Activated CD4-positive, alpha-beta T cell treated with anti-CD3 and anti-CD28 coated beads, Interleukin-2, amount 50 U/mL, for 24 hours (primary cell): ENCODE measurements around the gene ADGRF5.

Experiments used
- DNase-seq, 2 donors: peaks; one replicate each; pipeline ENCODE4 v3.0.0-alpha.2; 2020; ENCODE audit warnings: low read depth in 1 of 2, low spot score in 1 of 2

The ADGRF5 gene, protein sequence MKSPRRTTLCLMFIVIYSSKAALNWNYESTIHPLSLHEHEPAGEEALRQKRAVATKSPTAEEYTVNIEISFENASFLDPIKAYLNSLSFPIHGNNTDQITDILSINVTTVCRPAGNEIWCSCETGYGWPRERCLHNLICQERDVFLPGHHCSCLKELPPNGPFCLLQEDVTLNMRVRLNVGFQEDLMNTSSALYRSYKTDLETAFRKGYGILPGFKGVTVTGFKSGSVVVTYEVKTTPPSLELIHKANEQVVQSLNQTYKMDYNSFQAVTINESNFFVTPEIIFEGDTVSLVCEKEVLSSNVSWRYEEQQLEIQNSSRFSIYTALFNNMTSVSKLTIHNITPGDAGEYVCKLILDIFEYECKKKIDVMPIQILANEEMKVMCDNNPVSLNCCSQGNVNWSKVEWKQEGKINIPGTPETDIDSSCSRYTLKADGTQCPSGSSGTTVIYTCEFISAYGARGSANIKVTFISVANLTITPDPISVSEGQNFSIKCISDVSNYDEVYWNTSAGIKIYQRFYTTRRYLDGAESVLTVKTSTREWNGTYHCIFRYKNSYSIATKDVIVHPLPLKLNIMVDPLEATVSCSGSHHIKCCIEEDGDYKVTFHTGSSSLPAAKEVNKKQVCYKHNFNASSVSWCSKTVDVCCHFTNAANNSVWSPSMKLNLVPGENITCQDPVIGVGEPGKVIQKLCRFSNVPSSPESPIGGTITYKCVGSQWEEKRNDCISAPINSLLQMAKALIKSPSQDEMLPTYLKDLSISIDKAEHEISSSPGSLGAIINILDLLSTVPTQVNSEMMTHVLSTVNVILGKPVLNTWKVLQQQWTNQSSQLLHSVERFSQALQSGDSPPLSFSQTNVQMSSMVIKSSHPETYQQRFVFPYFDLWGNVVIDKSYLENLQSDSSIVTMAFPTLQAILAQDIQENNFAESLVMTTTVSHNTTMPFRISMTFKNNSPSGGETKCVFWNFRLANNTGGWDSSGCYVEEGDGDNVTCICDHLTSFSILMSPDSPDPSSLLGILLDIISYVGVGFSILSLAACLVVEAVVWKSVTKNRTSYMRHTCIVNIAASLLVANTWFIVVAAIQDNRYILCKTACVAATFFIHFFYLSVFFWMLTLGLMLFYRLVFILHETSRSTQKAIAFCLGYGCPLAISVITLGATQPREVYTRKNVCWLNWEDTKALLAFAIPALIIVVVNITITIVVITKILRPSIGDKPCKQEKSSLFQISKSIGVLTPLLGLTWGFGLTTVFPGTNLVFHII (N-terminal part only)

DNA sequence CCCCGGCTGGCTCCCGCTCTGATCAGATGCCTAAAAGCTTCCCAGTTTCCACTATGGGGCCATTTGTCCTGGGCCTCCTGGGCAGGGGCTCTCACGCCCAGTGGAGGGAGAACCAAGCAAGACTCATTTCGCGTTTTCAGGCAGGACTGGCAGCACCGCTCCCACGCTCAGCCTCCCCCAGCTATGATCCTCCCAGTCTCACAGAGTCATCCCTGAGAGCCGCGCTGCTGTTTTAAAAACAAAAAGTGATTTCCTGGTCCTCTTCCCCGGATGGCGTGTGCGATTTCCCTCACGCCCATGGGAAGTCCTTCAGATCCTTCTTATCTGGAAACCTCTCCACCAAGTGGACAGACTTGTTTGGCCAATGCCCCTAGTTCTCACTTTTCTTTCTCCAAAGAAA lies at the start of gene ADGRF5:
TSS of gene ADGRF5 (minus strand) at position 208 of the 400 bp plus-strand sequence. CDS start 15,176 bp downstream, outside the sequence.
- DNase-seq: no peak

DNA sequence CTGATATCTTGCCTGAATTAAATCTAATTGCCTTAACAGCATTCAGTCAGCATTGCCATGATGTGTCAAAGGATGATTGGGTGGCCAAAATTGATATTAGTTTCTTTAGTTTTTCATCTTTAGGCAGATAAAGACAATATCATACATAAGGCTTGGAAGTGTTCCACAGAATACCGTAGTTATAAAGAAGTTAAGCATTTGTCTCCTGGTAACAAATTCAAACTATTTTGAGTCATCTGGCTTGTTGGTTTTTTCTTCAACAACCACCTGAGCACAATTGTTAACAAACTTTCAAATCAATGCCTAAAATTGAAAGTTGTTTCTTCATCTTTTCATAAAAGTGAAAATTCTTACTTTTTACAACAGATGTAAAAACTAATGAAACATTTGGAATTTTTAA lies 47.5 kb upstream of the ADGRF5 start:
- no peak for DNase-seq

DNA sequence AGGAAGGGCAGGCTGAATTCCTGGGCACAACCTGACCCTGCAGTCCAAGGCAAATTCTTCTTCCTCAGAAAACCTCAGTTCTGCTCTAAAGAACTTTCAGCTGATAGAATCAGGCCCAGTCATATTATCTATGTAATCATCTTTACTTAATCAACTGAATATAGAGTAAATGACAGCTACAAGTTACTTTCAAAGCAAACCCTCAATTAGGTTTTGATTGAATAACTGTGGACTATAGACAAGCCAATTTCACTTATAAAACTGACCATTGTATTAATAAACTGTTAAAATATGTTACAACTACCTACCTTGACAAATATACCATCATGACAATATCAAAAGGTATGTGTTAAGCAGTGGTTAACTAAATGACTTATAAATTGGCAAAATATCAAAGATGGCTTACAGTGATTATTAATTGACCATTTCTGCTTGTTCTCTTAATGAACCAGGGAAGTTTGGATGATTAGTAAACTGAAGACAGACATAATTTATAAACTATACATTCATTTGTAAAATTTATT lies 46.1 kb upstream of the ADGRF5 start:
- no peak for DNase-seq

DNA sequence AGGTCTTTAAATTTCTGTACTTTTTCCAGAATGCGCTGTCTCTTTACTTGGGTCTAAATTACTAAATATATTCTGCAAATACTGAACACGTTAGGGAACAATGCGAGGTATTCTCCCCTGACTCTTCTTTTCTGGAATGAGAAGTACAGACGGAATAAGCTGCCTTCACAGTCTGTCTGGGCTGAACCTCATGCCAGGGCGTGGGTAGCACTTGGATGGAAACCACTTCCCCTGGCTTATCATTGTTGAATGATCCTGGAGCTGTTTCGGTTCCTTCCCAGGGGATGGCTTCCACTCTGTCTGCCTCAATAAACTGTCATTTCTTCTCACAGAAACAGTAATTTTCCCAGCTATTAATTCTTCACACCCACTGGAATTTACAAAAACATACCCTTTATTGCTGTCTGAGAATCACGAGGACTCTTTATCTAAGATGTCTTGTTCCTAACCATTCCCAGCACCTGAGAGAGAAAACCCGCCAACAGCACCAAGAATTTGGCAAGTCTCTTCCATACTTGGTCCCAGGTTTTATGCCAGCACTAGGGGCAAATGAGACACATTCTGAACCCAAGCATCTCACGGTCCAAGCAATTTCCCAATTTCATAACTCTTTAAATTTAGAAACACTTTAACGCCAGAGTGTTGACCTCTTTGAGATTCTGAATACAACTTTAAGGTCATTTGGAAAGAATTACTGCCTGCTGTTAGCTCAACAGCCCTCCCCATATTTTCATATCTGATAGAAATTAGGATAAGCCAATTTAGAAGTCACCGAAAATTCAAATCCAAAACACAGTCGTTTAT lies 43.2 kb upstream of the ADGRF5 start:
- no peak for DNase-seq

DNA sequence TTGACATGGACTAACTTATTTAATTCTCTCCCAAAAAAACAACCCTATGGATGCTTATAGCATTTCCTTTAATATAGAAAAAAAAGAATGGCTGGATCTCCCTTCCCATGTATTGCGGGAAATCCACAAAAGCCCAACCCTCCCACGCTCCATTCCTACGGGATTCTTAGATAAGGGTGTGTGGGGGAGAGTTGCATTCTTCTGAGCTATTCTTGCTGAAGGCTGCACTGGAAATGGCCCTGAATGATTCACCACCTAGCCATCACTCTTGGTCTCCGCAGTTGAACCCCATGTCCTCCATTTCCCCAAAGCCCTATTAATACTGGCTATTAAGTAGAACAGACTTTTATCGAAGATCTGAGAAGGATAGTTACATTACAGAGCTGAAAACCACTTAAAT lies 41.9 kb upstream of the ADGRF5 start:
- DNase-seq: no peak

DNA sequence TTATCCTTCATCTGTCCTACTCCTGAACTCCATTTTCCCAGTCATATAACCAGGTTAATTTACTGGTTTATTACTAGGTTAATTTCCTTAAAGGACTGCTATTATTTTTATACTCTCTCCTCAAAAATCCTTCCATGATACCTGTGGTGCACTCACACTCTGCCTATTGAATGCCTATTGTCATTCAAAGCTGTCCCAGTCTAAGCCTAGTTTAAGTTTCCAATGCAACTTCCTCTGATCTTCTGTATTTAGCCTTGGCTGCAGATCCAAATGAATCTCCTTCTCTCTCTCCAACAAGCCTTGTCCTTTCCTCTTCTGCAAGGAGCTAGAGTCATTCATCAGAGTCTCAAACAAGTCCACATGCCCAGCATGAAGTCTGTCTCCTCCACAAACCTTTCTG lies 41.3 kb upstream of the ADGRF5 start:
- DNase-seq: no peak

DNA sequence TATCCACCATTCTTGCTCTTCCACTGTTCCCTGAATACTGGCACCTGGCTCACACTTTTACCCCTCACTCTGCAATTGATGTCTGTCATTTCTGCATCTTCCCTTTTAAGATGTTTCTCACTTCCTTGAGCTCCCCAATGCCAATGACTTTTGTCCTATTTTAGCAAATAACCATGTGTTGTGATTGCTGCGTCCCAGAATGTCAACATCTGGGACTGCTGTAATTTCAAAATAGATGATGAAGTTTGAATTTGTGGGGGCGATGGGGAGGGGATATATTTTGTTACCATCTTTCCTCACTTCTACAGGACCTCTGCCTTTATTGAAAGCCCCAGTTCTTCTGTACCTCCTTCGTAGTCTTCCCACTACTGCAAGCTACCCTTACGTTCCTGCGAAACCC lies 40.0 kb upstream of the ADGRF5 start:
- DNase-seq: no peak

DNA sequence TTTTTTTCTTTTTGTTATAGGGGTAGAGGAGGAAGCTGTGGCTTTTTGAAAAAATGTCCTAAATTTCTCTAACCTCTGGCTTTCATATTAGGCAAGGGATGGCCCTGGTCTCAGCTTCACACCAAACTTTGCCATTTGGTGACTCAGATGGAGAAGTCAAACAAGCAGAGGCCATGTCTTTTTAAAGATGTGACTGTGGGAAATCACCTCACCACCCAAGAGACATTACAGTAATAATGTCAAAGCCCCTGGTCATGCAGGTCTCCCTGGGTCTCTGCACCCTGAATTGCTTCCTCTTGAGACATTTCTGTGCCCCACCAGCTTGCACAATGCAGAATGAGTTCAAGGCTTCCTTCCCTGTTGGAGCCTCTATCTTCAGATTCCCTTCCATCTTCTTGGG lies 39.5 kb upstream of the ADGRF5 start:
- DNase-seq: no peak

DNA sequence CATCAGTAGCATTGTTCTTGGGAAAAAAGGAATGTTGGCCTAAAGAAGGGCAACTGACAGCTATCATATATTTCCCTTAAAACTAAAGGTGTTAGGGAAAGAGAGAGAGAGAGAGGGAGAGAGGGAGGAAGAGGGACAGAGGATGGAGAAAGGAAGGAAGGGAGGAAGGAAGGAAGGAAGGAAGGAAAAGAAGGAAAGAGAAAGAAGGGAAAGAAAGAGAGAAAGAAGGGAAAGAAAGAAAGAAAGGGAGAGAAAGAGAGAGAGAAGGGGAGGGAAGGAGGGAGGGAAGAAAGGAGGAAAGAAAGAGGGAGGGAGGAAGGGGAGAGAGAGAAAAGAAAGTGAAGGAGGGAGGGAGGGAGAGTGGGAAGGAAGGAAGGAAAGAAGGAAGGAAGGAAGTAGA lies 37.7 kb upstream of the ADGRF5 start:
- no peak for DNase-seq

DNA sequence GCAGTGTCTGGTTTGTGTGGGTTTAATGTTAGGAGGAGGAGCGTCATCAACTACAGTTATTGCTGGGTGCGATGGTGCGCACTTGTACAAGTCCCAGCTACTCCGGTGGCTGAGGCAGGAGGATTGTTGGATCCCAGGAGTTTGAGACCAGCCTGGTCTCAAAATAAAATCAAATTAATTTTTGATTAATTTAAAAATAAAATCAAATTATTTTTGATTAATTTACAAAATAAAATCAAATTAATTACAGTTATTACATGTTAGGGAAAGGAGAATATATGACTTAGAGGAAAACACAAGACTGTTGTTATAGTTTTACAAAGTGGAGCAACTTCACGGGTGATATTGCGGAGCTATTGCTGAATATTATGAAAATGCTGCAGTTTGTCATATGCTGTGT lies 34.7 kb upstream of the ADGRF5 start:
- DNase-seq: no peak

DNA sequence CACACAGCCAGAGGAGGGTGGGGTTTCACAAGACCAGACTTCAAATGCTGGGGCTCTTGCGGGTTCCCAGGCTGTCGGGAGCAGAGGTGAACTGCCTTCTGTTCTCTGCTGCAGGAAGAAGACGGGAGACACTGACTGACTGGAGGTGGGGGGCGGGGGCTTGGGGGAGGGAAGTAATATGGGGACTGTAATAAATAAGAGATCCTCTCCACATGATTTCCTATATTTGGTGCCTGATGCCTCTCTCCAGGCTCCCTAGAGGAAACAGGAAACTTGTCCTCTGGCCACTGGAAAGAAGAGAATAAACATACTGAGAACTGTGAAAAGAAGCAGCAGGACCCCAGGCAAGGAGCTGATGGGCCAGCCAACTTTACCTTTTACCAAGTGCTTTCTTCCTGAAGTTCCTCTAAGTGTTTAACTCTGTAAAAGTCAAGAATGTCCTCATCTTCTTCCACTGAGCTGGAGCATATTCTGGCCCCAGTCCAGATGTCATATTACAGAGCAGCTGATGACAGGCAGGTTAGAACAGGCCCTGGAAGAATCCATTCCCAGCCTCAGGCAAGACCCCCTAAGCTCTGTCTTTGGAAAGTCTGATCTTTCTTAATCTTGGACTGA lies 33.2 kb upstream of the ADGRF5 start:
- no peak for DNase-seq

DNA sequence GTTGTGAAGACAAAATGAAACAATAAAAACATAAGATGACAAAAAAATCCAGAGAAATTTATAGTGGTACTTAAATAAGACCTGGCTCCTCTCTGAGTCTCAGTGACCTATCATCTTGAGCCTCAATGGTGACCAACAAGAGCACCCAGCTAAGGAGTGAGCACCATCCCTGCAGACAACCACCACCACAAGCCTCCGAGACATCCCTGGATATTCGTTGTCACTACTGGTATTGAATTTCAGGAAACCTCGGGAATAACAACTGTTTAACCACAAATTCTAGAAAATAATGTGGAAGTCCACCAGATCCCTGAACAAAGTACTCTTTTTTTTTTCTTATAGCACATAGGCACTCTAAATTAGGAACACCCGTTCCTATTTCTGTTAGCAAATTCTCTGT lies 32.2 kb upstream of the ADGRF5 start:
- DNase-seq: no peak

DNA sequence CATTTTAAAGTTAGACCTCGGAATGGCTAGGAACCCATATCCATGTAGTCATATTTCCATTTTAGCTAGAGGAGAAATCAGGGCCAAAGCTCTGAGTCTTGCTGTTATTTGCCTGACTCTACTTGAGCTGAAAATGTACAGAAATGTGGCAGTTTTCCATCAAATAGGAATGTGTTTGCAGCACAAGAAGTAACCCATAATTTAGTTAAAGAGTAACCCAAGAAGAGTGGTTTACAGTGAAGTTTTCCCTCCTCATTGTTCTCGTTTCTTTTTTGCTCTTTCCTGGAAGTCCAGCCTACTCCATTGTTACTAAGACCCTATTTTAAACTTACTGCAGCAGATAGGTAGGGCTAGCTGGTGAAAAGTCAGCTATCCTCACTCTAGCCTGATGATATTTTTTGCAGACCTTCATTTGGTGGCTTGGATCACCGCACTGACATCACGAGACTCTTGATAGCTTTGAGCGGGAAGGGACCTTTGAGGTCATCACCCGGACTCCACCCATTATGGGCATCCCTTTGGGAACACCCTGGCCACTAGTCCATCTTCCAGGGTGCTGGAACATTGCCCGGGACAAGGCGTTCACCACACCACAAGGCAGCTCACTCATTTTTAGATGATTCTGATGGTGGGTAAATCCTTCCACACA lies 28.0 kb upstream of the ADGRF5 start:
- DNase-seq: no peak

DNA sequence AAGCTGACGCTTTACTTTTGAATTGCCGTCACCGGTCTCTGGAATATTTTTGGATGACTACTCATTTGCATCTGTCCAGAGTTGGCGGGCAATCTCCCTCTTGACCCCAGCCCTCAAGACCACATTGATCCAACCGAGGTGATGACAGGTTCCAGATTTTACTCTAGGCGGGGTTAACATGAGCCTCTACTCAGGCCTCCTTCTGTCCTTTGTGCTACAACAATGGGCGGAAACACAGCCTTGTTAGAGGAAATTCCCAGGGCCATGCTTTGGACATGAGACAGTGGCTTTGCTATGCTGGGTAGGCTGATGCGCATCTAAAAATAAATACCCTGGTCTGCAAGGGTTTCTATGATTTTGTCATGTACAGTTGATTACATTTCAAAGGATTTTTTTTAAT lies 27.0 kb upstream of the ADGRF5 start:
- DNase-seq: no peak

DNA sequence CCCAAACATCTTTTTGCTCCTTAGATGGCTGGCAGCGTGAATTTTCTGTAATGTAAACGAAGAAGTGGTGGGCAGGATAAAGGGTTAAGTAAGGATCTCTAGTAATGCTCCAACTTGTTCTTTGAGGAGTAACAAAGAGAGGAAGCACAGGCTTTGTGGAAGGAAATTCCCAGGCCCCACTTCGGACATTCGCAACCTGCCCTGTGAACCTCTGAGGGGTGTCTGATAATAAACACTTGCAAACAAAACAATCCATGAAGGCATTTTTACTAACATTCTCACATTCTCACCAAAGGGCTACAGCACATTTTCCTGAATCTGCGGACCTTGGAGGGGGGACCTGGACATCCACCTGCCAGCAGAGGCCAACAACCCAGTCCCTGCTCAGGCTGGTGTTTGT lies 25.8 kb upstream of the ADGRF5 start:
- no peak for DNase-seq

DNA sequence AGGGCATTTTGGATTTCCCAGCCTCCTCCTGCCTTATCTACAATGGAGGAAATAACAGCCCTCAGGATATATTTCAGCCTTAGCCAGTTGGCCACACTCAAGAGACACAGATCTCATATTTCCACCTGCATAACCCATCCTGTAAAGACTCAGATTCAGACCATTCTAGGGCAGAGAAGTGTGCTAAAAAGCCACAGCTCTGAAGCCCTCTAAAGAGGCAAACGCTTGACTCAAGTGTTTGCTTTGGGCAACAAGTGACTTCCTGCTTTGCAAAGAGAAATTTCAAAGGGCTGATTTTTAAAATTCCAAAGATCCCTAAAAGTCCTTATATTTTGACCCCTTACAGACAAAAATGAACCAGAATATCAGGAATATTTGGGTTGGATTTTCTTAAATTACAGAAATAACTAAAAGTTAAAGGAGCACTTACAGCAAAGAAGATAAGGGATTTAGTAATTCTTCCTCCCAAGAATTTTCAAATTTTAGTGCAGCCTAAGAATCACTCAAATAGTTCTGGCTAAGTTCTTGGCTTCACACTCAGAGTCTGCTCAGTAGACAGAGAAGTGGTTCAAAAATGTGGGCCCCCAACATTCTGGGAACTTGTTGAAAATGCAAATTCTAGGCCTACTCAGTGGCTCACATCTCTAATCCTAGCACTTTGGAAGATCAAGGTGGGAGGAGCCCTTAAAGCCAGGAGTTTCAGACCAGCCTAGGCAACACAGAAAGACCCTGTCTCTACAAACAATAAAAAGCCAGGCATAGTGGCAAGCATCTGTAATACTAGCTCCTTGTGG lies 18.9 kb upstream of the ADGRF5 start:
- no peak for DNase-seq

DNA sequence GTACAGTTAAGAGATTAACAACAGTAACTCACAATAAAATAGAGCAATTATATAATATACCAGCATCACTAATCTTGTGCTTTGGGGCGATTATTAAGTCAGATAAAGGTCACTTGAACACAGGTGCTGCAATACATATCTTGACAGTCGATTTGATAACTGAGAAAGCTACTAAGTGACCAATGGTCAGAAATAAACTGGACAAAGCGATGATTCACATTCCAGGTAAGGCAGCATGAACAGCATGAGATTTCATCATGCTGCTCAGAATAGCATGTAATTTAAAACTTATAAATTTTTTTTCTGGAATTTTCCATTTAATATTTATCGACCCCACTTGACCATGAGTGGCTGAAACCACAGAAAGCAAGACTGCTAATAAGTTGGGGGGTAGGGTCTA lies 15.9 kb upstream of the ADGRF5 start:
- DNase-seq: no peak

DNA sequence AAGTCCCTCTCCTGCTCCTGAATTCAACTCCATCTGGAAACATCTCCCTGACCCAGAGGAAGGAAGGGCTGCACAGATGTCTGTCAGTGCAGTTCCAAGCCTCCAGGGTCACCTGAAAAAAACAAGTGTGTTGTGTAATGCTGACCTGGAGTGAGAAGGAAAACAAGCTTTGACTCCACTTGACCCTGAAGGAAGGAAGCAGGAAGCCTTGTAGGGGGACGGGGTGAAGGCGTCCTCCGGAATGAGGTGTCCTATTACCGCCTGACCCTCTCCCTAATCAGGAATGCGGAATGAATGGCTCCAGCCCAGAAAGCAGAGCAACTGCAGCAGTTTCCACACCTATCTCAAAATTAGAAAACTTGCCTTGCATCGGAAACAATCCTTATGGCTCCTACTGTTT lies 13.9 kb upstream of the ADGRF5 start:
- no peak for DNase-seq

DNA sequence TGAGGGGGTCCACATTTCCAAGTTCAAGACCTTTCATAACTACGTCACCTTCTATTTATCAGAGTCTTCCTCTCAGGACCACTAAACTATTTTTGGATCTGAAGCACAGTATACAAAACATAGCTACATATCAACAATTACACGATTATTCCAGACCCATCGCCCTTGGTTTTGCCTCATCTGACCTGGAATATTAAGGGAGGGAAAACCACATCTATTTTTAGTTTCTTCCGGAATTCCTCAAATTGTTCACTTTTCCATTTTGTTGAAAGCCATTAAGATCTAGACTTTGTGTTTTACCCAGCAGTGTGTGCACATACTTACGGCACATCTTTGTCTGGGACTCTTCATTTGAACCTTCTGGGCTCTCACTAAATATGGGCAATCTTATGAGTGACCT lies 12.0 kb upstream of the ADGRF5 start:
- no peak for DNase-seq
